HG02884 (cell line): ENCODE data around the gene ZBED1.
"Not testable (repeated sequence)": the region's sequence is repeated elsewhere in the genome, so short reads cannot be mapped to it uniquely, and the experiment has no call there.

Experiments used
- ATAC-seq: cut with Tn5 transposase; IDR thresholded peaks from one replicate; pipeline ENCODE4 v1.9.1; 2021; ENCODE audit warnings: mild to moderate bottlenecking, moderate library complexity; ENCODE audit not compliant: unreplicated experiment

ZBED1 gene

GRCh38 chrX:2500803-2501558, at the start of gene ZBED1, which contains the start of gene DHRSX:
ZBED1 (minus strand) TSS chrX:2500976; CDS start chrX:2490719, 10,257 bp downstream.
DHRSX (minus strand) TSS chrX:2500976; CDS start chrX:2500925, 51 bp downstream.
- ATAC-seq = peak; percentile 54

- ATAC-seq = no peak
These were observed 49.1 kb upstream of the ZBED1 start for GRCh38 chrX:2549876-2550275.

GRCh38 chrX:2548711-2549423, 48.1 kb upstream of the ZBED1 start:
- no peak for ATAC-seq

- no peak for ATAC-seq
These were observed 47.0 kb upstream of the ZBED1 start for GRCh38 chrX:2547736-2548135.

- ATAC-seq = no peak
These were observed 45.7 kb upstream of the ZBED1 start for GRCh38 chrX:2546496-2546895.

GRCh38 chrX:2545144-2545543, 44.4 kb upstream of the ZBED1 start:
- ATAC-seq = no peak

GRCh38 chrX:2542826-2543521, 42.2 kb upstream of the ZBED1 start:
- no peak for ATAC-seq

- no peak for ATAC-seq
These were observed 40.8 kb upstream of the ZBED1 start for GRCh38 chrX:2541603-2542002.

GRCh38 chrX:2540426-2540947, 39.7 kb upstream of the ZBED1 start:
- no peak for ATAC-seq

GRCh38 chrX:2539586-2539985, 38.8 kb upstream of the ZBED1 start:
- no peak for ATAC-seq

- no peak for ATAC-seq
These were observed 37.4 kb upstream of the ZBED1 start for GRCh38 chrX:2538031-2538757.

- no peak for ATAC-seq
These were observed 36.2 kb upstream of the ZBED1 start for GRCh38 chrX:2536974-2537373.

- ATAC-seq = no peak
These were observed 35.4 kb upstream of the ZBED1 start for GRCh38 chrX:2536141-2536540.

- not testable (repeated sequence) for ATAC-seq
These were observed 33.7 kb upstream of the ZBED1 start for GRCh38 chrX:2534261-2535021.

GRCh38 chrX:2533424-2533823, 32.6 kb upstream of the ZBED1 start:
- ATAC-seq = no peak

GRCh38 chrX:2526390-2526789, 25.6 kb upstream of the ZBED1 start:
- ATAC-seq = no peak

GRCh38 chrX:2523911-2524310, 23.1 kb upstream of the ZBED1 start:
- ATAC-seq = no peak

GRCh38 chrX:2521927-2522386, 21.2 kb upstream of the ZBED1 start:
- peak; percentile 2 for ATAC-seq

GRCh38 chrX:2521092-2521926, 20.5 kb upstream of the ZBED1 start:
- peak; percentile 82 for ATAC-seq
